ENCODE results near the gene GPR39.

Gene GPR39

DNA sequence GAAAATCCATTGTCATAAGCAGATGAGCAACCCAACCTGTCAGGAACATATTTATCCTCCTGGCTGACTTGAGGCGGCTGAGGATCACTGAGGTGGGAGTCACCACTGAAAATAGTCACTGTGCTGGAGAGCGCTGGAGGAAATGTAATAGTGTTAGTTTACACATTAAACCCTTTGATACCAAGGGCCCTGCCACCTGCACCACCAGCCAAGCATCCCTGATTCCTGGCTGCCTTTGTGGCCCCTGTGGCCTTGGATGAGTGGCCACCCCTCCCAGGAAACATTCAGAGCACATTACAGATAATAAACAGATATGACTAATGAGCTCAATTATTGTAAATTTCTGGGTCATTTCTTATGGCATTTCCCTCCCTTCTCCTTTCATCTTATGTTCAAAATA lies 147.5 kb downstream of the GPR39 start (continued):
- TF ChIP-seq ZNF565 (CRISPR knock-in tag; conservative IDR thresholded peaks at IDR 0.05; ENCODE audit: low read depth) (no peak), TCF4 (CRISPR knock-in tag; IDR thresholded peaks at IDR 0.05; ENCODE audit: borderline replicate concordance) (no peak), ARNTL (CRISPR knock-in tag; IDR thresholded peaks at IDR 0.05; ENCODE audit: borderline replicate concordance, low read depth) (no peak), TOX (CRISPR knock-in tag; IDR thresholded peaks at IDR 0.05; ENCODE audit: borderline replicate concordance) (no peak)
- TF ChIP-seq, protein P1, sequence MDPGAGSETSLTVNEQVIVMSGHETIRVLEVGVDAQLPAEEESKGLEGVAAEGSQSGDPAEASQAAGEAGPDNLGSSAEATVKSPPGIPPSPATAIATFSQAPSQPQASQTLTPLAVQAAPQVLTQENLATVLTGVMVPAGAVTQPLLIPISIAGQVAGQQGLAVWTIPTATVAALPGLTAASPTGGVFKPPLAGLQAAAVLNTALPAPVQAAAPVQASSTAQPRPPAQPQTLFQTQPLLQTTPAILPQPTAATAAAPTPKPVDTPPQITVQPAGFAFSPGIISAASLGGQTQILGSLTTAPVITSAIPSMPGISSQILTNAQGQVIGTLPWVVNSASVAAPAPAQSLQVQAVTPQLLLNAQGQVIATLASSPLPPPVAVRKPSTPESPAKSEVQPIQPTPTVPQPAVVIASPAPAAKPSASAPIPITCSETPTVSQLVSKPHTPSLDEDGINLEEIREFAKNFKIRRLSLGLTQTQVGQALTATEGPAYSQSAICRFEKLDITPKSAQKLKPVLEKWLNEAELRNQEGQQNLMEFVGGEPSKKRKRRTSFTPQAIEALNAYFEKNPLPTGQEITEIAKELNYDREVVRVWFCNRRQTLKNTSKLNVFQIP (CRISPR knock-in tag; IDR thresholded peaks at IDR 0.05; ENCODE audit: borderline replicate concordance, low read depth), result no peak
- TF ChIP-seq, protein P2, sequence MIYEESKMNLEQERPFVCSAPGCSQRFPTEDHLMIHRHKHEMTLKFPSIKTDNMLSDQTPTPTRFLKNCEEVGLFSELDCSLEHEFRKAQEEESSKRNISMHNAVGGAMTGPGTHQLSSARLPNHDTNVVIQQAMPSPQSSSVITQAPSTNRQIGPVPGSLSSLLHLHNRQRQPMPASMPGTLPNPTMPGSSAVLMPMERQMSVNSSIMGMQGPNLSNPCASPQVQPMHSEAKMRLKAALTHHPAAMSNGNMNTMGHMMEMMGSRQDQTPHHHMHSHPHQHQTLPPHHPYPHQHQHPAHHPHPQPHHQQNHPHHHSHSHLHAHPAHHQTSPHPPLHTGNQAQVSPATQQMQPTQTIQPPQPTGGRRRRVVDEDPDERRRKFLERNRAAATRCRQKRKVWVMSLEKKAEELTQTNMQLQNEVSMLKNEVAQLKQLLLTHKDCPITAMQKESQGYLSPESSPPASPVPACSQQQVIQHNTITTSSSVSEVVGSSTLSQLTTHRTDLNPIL (CRISPR knock-in tag; IDR thresholded peaks at IDR 0.05; ENCODE audit: low read depth), result no peak

DNA sequence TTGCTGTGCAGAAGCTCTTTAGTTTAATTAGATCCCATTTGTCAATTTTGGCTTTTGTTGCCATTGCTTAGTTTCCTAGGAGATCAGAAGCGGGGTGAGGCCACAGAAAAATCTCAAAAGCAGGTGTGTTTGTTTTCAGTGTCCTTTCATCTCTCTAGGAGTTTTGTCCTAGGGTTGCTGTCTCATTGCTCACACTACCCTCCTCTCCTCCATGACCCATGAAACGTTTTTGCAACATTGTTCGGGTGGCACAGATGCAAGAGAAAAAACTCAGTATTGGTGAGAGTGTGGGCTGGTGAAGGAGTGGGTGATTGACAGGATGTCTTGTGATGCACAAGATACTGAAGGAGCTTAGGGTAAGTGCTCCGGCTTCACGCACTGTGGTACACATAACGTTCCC lies 149.8 kb downstream of the GPR39 start:
- no peak for TF ChIP-seq GLIS3 (CRISPR knock-in tag; IDR thresholded peaks at IDR 0.05)
- TF ChIP-seq ZNF8 (CRISPR knock-in tag; IDR thresholded peaks at IDR 0.05), result no peak
- no peak for TF ChIP-seq SNAI2 (CRISPR knock-in tag; IDR thresholded peaks at IDR 0.05)
- ATAC-seq, result no peak

DNA sequence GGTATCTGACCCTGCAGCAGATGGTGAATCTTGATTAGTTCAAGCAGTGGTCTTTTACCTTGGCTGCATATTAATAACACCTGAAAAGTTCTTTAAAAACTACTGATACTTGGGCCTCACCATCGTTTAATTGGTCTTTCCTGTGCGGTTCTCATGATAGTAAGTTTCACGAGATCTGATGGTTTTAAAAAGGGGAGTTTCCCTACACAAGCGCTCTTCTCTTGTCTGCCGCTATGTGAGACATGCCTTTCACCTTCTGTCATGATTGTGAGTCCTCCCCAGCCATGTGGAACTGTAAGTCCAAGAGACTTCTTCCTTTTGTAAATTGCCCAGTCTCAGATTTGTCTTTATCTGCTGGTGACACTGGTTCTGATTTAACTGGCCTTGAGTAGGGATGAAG lies 151.1 kb downstream of the GPR39 start:
- TF ChIP-seq CSDC2 (CRISPR knock-in tag; IDR thresholded peaks at IDR 0.05) (no peak), RARB (CRISPR knock-in tag; IDR thresholded peaks at IDR 0.05) (no peak), ZNF70 (CRISPR knock-in tag; IDR thresholded peaks at IDR 0.05) (no peak), ZC3H10 (CRISPR knock-in tag; IDR thresholded peaks at IDR 0.05) (no peak), PPARA (CRISPR knock-in tag; IDR thresholded peaks at IDR 0.05; ENCODE audit: borderline replicate concordance) (no peak), ISL1 (CRISPR knock-in tag; IDR thresholded peaks at IDR 0.05) (no peak), ZNF565 (CRISPR knock-in tag; conservative IDR thresholded peaks at IDR 0.05; ENCODE audit: low read depth) (no peak), ARNTL (CRISPR knock-in tag; IDR thresholded peaks at IDR 0.05; ENCODE audit: borderline replicate concordance, low read depth) (no peak), TOX (CRISPR knock-in tag; IDR thresholded peaks at IDR 0.05; ENCODE audit: borderline replicate concordance) (no peak), ESRRG (CRISPR knock-in tag; IDR thresholded peaks at IDR 0.05) (no peak), ZFP30 (CRISPR knock-in tag; IDR thresholded peaks at IDR 0.05) (no peak), ZFP3 (CRISPR knock-in tag; IDR thresholded peaks at IDR 0.05) (no peak)
- TF ChIP-seq, protein P2 (CRISPR knock-in tag; IDR thresholded peaks at IDR 0.05; ENCODE audit: low read depth), result no peak
- ATAC-seq, result no peak

DNA sequence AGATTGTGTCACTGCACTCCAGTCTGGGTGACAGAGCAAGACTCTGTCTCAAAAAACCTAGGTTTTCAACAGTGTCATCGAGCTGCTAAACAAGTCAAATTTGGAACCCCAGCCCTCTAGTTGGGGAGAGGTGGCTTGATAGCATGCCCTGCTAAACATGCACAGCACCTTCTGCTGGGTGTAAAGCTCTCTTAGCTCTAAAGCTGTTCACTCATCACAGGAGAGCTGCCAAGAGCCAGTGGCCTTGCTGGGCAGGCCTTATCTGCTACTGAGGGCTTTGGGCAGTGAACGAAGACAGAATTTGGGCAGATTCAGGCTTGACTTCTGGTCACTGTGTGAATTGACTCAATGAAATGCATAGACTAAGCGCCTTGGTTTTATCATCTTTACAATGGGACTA lies 152.1 kb downstream of the GPR39 start:
- TF ChIP-seq CSDC2 (CRISPR knock-in tag; IDR thresholded peaks at IDR 0.05) (no peak), ZNF8 (CRISPR knock-in tag; IDR thresholded peaks at IDR 0.05) (no peak), OSR1 (CRISPR knock-in tag; IDR thresholded peaks at IDR 0.05) (no peak), ARNTL (CRISPR knock-in tag; IDR thresholded peaks at IDR 0.05; ENCODE audit: borderline replicate concordance, low read depth) (no peak), ZC3H10 (CRISPR knock-in tag; IDR thresholded peaks at IDR 0.05) (no peak), SNAI2 (CRISPR knock-in tag; IDR thresholded peaks at IDR 0.05) (no peak), ISL1 (CRISPR knock-in tag; IDR thresholded peaks at IDR 0.05) (no peak), TCF4 (CRISPR knock-in tag; IDR thresholded peaks at IDR 0.05; ENCODE audit: borderline replicate concordance) (no peak), ZFP30 (CRISPR knock-in tag; IDR thresholded peaks at IDR 0.05) (no peak), ZFP3 (CRISPR knock-in tag; IDR thresholded peaks at IDR 0.05) (no peak)
- TF ChIP-seq, protein P3, sequence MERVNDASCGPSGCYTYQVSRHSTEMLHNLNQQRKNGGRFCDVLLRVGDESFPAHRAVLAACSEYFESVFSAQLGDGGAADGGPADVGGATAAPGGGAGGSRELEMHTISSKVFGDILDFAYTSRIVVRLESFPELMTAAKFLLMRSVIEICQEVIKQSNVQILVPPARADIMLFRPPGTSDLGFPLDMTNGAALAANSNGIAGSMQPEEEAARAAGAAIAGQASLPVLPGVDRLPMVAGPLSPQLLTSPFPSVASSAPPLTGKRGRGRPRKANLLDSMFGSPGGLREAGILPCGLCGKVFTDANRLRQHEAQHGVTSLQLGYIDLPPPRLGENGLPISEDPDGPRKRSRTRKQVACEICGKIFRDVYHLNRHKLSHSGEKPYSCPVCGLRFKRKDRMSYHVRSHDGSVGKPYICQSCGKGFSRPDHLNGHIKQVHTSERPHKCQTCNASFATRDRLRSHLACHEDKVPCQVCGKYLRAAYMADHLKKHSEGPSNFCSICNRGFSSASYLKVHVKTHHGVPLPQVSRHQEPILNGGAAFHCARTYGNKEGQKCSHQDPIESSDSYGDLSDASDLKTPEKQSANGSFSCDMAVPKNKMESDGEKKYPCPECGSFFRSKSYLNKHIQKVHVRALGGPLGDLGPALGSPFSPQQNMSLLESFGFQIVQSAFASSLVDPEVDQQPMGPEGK (CRISPR knock-in tag; IDR thresholded peaks at IDR 0.05; ENCODE audit: borderline replicate concordance), result no peak
- TF ChIP-seq, protein P2 (CRISPR knock-in tag; IDR thresholded peaks at IDR 0.05; ENCODE audit: low read depth), result no peak
- TF ChIP-seq, protein P4, sequence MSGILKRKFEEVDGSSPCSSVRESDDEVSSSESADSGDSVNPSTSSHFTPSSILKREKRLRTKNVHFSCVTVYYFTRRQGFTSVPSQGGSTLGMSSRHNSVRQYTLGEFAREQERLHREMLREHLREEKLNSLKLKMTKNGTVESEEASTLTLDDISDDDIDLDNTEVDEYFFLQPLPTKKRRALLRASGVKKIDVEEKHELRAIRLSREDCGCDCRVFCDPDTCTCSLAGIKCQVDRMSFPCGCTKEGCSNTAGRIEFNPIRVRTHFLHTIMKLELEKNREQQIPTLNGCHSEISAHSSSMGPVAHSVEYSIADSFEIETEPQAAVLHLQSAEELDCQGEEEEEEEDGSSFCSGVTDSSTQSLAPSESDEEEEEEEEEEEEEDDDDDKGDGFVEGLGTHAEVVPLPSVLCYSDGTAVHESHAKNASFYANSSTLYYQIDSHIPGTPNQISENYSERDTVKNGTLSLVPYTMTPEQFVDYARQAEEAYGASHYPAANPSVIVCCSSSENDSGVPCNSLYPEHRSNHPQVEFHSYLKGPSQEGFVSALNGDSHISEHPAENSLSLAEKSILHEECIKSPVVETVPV (CRISPR knock-in tag; IDR thresholded peaks at IDR 0.05), result no peak
- TF ChIP-seq, protein P5, sequence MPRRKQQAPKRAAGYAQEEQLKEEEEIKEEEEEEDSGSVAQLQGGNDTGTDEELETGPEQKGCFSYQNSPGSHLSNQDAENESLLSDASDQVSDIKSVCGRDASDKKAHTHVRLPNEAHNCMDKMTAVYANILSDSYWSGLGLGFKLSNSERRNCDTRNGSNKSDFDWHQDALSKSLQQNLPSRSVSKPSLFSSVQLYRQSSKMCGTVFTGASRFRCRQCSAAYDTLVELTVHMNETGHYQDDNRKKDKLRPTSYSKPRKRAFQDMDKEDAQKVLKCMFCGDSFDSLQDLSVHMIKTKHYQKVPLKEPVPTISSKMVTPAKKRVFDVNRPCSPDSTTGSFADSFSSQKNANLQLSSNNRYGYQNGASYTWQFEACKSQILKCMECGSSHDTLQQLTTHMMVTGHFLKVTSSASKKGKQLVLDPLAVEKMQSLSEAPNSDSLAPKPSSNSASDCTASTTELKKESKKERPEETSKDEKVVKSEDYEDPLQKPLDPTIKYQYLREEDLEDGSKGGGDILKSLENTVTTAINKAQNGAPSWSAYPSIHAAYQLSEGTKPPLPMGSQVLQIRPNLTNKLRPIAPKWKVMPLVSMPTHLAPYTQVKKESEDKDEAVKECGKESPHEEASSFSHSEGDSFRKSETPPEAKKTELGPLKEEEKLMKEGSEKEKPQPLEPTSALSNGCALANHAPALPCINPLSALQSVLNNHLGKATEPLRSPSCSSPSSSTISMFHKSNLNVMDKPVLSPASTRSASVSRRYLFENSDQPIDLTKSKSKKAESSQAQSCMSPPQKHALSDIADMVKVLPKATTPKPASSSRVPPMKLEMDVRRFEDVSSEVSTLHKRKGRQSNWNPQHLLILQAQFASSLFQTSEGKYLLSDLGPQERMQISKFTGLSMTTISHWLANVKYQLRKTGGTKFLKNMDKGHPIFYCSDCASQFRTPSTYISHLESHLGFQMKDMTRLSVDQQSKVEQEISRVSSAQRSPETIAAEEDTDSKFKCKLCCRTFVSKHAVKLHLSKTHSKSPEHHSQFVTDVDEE (CRISPR knock-in tag; IDR thresholded peaks at IDR 0.05), result no peak
- no peak for ATAC-seq
